NCI-H748 treated with DMSO at 0.1 percent for 48 hours (cell line): ENCODE results near the gene OR2L8.

ENCODE experiments used
- DNase-seq: peaks from one replicate; lab custom pipeline; 2025; lab: John Stamatoyannopoulos, UW

OR2L8 gene

DNA sequence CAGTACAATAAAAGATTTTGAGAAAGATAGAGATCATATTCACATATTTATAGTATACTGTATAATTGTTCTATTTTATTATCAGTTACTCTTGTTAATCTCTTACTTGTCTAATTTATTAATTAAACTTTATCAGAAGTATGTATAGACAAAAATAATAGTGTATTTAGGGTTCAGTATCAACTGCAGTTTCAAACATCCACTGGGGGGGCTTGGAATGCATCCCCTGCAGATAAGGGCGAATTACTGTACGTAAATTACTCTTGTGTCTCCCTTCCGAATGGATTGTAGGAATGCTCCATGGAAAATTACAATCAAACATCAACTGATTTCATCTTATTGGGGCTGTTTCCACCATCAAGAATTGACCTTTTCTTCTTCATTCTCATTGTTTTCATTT is at the start of gene OR2L8:
Gene OR2L8 (plus strand): TSS at position 301 of the 400 bp plus-strand sequence. CDS start 0 bp downstream, at position 301.
- no peak for DNase-seq

DNA sequence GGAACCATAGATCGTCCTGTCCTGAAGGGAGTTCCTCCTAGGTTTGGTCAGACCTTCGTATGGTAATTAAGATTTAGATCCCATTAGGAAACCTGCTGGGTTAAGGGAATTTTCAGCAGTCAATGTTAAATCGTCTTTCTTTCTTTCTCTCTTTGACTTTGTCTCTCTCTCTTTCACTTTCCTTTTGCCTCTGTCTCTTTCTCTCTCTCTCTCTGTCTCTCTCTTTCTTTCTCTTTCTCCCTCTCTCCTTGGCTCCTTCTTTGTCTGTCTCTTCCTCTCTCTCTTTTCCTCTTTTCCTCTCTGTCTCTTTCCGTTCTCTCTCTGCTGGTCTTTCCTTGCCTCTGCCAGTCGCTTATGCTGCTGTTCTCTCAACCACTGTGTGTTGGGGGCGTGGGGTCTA is 44.5 kb upstream of the OR2L8 start:
- DNase-seq, result no peak

DNA sequence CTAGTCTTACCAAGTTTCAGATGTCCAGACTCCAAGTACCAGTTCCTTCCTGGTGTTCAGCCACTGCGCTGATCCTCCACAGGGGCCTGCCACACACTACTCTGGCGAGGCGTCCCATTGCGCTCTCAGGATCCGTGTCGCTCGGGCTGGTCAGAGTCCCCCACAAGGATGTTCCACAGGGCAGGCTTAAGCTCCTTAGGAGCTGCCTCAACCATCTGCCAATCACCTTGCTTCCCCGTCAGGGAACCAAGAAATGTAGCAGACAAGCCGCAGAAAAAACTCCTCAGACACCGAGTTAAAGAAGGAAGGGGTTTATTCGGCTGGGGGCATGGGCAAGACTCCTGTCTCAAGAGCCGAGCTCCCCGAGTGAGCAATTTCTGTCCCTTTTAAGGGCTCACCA is 43.5 kb upstream of the OR2L8 start:
- no peak for DNase-seq

DNA sequence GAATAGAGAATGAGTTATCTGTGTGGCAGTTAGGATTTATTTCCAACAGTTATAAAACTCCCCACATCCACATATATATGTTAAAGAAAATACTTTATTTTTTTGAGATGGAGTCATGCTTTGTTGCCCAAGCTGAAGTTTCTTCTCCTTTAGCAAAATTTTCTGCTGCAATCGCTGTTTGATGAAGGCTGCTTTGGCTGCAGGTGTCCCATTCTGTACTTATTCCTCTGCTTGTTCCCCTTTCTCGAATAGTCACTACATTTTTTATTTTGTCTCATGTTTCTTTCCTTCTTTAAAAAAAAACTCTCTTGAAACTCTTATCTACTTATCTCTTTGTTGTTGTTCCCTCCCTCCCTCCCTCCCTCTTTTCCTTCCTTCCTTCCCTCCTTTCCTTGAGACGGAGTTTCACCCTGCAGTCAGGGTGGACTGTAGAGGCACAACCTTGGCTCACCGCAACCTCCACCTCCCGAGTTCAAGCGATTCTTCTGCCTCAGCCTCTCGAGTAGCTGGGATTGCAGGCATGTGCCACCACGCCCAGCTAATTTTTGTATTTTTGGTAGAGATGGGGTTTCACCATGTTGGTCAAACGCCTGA is 42.7 kb upstream of the OR2L8 start:
- DNase-seq, result no peak

DNA sequence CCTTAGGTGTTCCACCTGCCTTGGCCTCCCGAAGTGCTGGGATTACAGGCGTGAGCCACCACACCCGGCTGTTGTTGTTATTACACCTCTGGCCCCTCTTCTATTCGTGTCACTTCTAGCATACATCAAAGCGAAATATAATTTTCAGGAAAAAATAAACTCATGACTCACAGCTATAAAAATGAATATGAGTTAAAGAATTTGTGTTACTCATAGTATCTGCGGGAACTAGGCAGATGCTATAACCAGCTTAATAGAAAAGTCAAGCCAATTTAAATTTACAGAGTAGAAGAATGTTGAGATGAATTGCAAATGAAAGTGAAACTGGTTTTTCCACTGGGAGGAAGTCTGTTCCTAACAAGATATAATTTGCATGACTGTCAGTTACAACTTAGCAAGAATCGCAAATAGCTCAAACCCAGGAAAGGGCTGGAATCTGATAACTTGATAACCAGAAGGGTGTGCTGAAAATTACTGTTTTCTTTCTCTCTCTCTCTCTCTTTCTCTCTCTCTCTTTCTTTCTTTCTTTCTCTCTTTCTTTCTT is 42.1 kb upstream of the OR2L8 start:
- no peak for DNase-seq

DNA sequence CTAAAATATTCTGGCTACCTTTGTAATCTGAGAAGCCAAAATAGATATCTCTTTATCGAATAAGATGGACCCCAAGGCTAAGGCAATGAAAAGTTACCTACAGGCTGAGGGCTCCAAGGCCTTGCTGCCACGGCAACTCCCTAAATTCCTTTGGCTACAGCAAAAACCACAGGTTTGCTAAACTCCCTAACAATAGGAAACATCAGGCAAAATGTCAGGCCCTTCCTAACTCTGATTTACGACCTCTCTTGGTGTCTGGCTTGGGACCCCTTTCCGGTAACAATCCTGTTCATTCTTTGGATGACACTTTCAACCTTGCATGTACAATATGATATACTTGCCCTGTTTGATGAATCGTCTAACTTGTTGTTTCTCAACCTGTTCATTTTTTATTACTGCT is 39.9 kb upstream of the OR2L8 start:
- no peak for DNase-seq

GRCh38 chr1:247913786-247914185 is 34.9 kb upstream of the OR2L8 start:
- DNase-seq, result no peak

- no peak for DNase-seq
These were observed 33.6 kb upstream of the OR2L8 start for GRCh38 chr1:247914941-247915662.

GRCh38 chr1:247919952-247920351 is 28.7 kb upstream of the OR2L8 start, which contains the start of gene OR2T8:
OR2T8 (plus strand) TSS chr1:247920252; CDS start chr1:247921018, 766 bp downstream.
- DNase-seq, result no peak

GRCh38 chr1:247923941-247924340 is 24.7 kb upstream of the OR2L8 start:
- no peak for DNase-seq

DNA sequence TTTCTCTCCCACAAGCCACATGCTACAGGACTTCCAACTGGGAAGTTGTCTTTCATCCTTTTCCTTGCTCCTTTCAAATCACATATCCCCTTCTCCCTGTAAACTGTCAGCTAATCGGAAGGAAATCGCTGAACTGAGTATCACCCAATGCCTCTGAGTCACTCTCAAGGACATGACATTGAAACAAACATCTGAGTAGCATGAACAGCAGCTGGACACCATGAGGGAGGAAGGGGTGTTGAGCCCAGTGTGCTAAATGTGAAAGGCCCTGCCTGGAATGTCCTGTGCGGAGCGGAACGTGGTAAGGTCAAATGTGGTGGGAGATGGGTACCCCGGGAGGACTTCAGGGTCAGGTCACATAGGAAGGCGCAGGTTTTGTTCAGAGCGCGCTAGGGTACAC is 23.8 kb upstream of the OR2L8 start, which contains the start of gene OR2AJ1:
Gene OR2AJ1 (plus strand): TSS at position 22 of the 400 bp plus-strand sequence. CDS start 8,880 bp downstream, outside the sequence.
- no peak for DNase-seq

DNA sequence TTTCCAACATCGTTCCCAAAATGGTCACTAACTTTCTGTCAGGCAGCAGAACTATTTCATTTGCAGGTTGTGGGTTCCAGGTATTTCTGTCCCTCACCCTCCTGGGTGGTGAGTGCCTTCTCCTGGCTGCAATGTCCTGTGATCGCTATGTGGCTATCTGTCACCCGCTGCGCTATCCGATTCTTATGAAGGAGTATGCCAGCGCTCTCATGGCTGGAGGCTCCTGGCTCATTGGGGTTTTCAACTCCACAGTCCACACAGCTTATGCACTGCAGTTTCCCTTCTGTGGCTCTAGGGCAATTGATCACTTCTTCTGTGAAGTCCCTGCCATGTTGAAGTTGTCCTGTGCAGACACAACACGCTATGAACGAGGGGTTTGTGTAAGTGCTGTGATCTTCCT is 14.7 kb upstream of the OR2L8 start:
- no peak for DNase-seq

- DNase-seq, result no peak
These were observed 12.9 kb upstream of the OR2L8 start for GRCh38 chr1:247935781-247936180.

DNA sequence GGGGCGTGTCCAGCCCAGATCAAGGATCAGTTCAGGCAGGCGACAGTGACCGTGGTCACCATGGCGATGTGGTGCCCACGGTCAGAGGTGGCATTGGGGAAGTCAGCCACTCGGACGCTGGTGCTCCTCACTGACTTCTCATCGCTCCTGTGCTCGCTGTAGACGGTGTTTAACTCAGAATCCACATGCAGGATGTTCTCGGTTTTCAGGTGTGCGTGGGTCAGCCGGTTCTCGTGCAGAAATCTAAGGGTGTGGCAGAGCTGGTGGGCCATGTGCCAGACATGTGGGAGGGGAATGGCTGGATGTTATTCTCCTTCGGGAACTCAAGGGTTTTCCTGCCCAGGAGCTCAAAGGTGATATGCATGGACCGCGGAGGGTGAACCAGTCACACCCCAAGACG is 12.2 kb upstream of the OR2L8 start:
- DNase-seq, result no peak

GRCh38 chr1:247936965-247937734 is 11.5 kb upstream of the OR2L8 start:
- DNase-seq, result peak; percentile 75

DNA sequence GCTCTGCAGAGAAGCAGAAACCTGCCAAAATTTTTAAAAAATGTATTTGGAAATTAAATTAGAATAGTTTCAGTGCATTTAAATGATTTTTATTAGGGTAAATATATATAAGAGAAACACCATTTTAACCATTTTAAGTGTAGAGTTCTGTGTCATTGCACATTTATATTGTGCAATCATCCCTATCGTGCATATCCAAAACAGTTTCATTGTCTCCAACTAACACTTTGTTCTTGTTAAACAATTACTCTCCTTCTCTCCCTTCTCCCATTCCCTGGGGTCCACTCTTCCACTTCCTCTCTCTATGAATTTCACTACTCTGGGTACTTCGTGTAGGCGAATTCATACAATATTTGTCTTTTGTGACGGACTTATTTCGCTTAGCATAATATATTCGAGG is 6.0 kb upstream of the OR2L8 start:
- DNase-seq, result no peak

GRCh38 chr1:247953408-247953807 is 4.8 kb downstream of the OR2L8 start:
- no peak for DNase-seq

DNA sequence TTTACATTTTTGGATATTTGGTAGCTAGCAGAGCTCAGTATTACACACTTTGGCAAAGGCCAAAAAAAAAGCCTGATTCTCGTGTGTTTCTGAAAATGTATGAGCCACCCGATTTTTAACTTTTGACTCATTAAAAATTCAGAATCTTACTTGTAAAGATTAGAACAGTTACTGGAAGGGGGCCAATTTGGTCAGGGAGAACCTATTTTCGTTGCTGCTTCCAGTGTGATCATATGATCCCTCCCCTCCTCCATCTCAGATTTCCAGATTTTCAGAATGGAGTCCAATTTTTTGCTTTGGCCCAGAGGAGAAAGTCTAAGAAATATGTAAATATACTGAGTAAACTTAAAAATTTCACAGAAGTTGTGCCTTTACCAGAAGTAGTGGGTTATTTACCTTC is 13.1 kb downstream of the OR2L8 start:
- DNase-seq, result no peak

DNA sequence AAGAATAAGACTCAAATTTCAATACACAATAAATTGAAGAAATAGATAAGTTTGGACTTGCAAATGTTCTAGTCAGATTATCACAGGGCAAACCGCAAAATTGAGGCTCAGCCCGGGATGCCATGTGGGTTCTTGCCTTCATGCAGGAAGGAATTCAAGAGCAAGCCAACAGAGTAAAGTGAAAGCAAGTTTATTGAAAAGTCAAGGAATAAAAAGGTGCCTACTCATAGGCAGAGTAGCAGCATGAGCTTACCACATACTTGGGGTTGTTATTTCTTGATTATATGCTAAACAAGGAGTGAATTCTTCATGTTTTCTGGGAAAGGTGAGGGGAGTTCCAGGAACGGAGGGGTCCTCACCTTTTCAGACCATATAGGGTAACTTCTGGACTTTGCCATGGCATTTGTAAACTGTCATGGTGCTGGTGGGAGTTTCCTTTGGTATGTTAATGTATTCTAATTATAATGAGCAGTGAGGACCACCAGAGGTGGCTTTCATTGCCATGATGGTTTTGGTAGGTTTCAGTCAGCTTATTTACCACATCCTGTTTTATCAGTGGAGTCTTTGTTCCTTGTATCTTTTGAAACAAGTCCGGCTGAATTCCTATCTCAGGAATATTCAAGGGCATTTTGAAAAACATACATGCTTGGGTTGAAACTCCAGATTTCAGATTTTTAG is 14.4 kb downstream of the OR2L8 start:
- no peak for DNase-seq

DNA sequence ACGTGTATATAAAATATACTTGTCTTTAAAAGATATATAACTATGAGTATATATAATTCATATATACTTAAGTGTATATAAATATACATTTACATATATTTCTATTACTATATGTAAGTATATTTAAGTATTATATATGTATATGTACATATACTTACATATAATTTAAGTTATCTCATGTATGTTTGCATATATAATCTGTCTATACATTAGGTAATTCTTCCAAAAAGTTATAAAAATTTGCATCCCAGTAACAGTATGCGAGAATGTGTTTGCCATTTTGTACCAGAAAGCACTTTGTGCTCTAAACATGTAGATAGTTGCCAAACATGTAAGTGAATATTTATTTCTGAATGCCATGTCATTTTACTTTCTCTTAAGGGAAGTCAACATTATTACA is 16.3 kb downstream of the OR2L8 start, which contains the start of gene OR2AK2:
Gene OR2AK2 (plus strand): TSS at position 301 of the 400 bp plus-strand sequence. CDS start 144 bp downstream, outside the sequence.
- DNase-seq, result no peak

- DNase-seq, result peak; percentile 5
These were observed 18.0 kb downstream of the OR2L8 start for GRCh38 chr1:247966532-247967204.
